Measurements from ENCODE around the gene SS18L1. TPM values are rescaled to one million over a fixed set of nuclear protein-coding genes. Genes with fewer than 3 reads are reported as not detected.

The SS18L1 gene
- total and polyA plus RNA-seq, 7 donors: 4.9 to 11.7 (median 9.5) TPM

GRCh38 chr20:62161347-62161746 is 17.8 kb downstream of the SS18L1 start:
- WGBS, 2 donors: 89 to 93% methylated on average over 17 of the region's 17 CpGs
- peaks cover 5 to 60% (median 31%) of the 10 kb centered on the region in 4 donors for H3K36me3 ChIP-seq
- H3K4me3 ChIP-seq: no peak overlapping the region
- no peak for TF ChIP-seq POLR2AphosphoS5 (IDR thresholded peaks at IDR 0.05)
- TF ChIP-seq EP300 (IDR thresholded peaks at IDR 0.05): no peak
- TF ChIP-seq POLR2A (IDR thresholded peaks at IDR 0.05): no peak
- TF ChIP-seq CTCF (IDR thresholded peaks at IDR 0.05): no peak
- intact Hi-C loops (cut with DNase I): no loop called here
- no peak overlapping the region for H3K27ac ChIP-seq
- no peaks in the 10 kb centered on the region for H3K9me3 ChIP-seq
- H3K27me3 ChIP-seq: no peaks in the 10 kb centered on the region
- no peak for DNase-seq
- H3K4me1 ChIP-seq: peaks cover 0 to 12% (median 10%) of the 10 kb centered on the region in 4 donors

- intact Hi-C loops (cut with DNase I): no loop called here
- Histone ChIP-seq H3K27me3 (no peaks in the 10 kb centered on the region), H3K4me3 (no peak overlapping the region), H3K27ac (no peak overlapping the region), H3K36me3 (peaks cover 5 to 76% (median 33%) of the 10 kb centered on the region in 4 donors), H3K4me1 (no peaks in the 10 kb centered on the region), H3K9me3 (no peaks in the 10 kb centered on the region)
- no peak for DNase-seq
- TF ChIP-seq POLR2AphosphoS5 (IDR thresholded peaks at IDR 0.05) (no peak), POLR2A (IDR thresholded peaks at IDR 0.05) (no peak), EP300 (IDR thresholded peaks at IDR 0.05) (no peak), CTCF (IDR thresholded peaks at IDR 0.05) (no peak)
- WGBS, 2 donors: 94 to 96% methylated on average over 38 of the region's 38 CpGs
These were observed 19.4 kb downstream of the SS18L1 start for GRCh38 chr20:62162765-62163484.

- Histone ChIP-seq H3K27ac (no peak overlapping the region), H3K9me3 (no peaks in the 10 kb centered on the region), H3K27me3 (no peaks in the 10 kb centered on the region), H3K36me3 (peaks cover 5 to 81% (median 34%) of the 10 kb centered on the region in 4 donors), H3K4me3 (no peak overlapping the region), H3K4me1 (no peaks in the 10 kb centered on the region)
- intact Hi-C loops (cut with DNase I): no loop called here
- no peak for TF ChIP-seq POLR2A (IDR thresholded peaks at IDR 0.05)
- no peak for TF ChIP-seq POLR2AphosphoS5 (IDR thresholded peaks at IDR 0.05)
- TF ChIP-seq CTCF (IDR thresholded peaks at IDR 0.05): no peak
- TF ChIP-seq EP300 (IDR thresholded peaks at IDR 0.05): no peak
- no peak for DNase-seq
- 96 to 97% methylated on average over 25 of the region's 25 CpGs for WGBS, 2 donors
These were observed 19.9 kb downstream of the SS18L1 start for GRCh38 chr20:62163485-62163865.

GRCh38 chr20:62163986-62164762 is 20.6 kb downstream of the SS18L1 start:
- no peak for TF ChIP-seq CTCF (IDR thresholded peaks at IDR 0.05)
- no peak for TF ChIP-seq POLR2A (IDR thresholded peaks at IDR 0.05)
- no peak for TF ChIP-seq EP300 (IDR thresholded peaks at IDR 0.05)
- no peak for TF ChIP-seq POLR2AphosphoS5 (IDR thresholded peaks at IDR 0.05)
- Histone ChIP-seq H3K27me3 (no peaks in the 10 kb centered on the region), H3K9me3 (no peaks in the 10 kb centered on the region), H3K36me3 (peaks cover 5 to 88% (median 34%) of the 10 kb centered on the region in 4 donors), H3K4me3 (no peak overlapping the region), H3K4me1 (no peaks in the 10 kb centered on the region), H3K27ac (no peak overlapping the region)
- WGBS, 2 donors: 89 to 93% methylated on average over 29 of the region's 29 CpGs
- no peak for DNase-seq
- intact Hi-C loops (cut with DNase I): no loop called here
